ENCODE data around the gene VWA2.
A peak's percentile ranks its signal among the peaks of the same experiment; 100 is the strongest.

Gene VWA2

GRCh38 chr10:114239117-114239993 is at the start of gene VWA2:
Gene VWA2 (plus strand): TSS chr10:114239254. CDS start chr10:114248714, 9,460 bp downstream.
- H3K4me3 ChIP-seq (ENCODE audit: low read depth, low read length), result peak within 1 kb of the TSS; percentile 9
- DNase-seq (ENCODE audit: low read depth), result no peak

GRCh38 chr10:114189700-114190099 is 49.4 kb upstream of the VWA2 start:
- no peak for DNase-seq (ENCODE audit: low read depth)
- H3K4me3 ChIP-seq (ENCODE audit: low read depth, low read length), result no peak overlapping the region

- no peak overlapping the region for H3K4me3 ChIP-seq (ENCODE audit: low read depth, low read length)
- DNase-seq (ENCODE audit: low read depth), result no peak
Observed at GRCh38 chr10:114195079-114195478, 44.0 kb upstream of the VWA2 start.

GRCh38 chr10:114199239-114199638 is 39.8 kb upstream of the VWA2 start:
- DNase-seq (ENCODE audit: low read depth), result no peak
- no peak overlapping the region for H3K4me3 ChIP-seq (ENCODE audit: low read depth, low read length)

- no peak for DNase-seq (ENCODE audit: low read depth)
Observed at GRCh38 chr10:114202812-114203211, 36.2 kb upstream of the VWA2 start.

GRCh38 chr10:114206902-114207301 is 32.2 kb upstream of the VWA2 start:
- DNase-seq (ENCODE audit: low read depth), result no peak
- no peak overlapping the region for H3K4me3 ChIP-seq (ENCODE audit: low read depth, low read length)

More at GRCh38 chr10:114202812-114203211, 36.2 kb upstream of the VWA2 start:
- H3K4me3 ChIP-seq (ENCODE audit: low read depth, low read length), result no peak overlapping the region

- no peak overlapping the region for H3K4me3 ChIP-seq (ENCODE audit: low read depth, low read length)
- no peak for DNase-seq (ENCODE audit: low read depth)
Observed at GRCh38 chr10:114207349-114207748, 31.7 kb upstream of the VWA2 start.

GRCh38 chr10:114208351-114208750 is 30.7 kb upstream of the VWA2 start:
- no peak for DNase-seq (ENCODE audit: low read depth)
- H3K4me3 ChIP-seq (ENCODE audit: low read depth, low read length), result no peak overlapping the region

- no peak overlapping the region for H3K4me3 ChIP-seq (ENCODE audit: low read depth, low read length)
Observed at GRCh38 chr10:114212153-114212552, 26.9 kb upstream of the VWA2 start.

GRCh38 chr10:114215033-114215432 is 24.0 kb upstream of the VWA2 start:
- no peak for DNase-seq (ENCODE audit: low read depth)
- no peak overlapping the region for H3K4me3 ChIP-seq (ENCODE audit: low read depth, low read length)

More at GRCh38 chr10:114212153-114212552, 26.9 kb upstream of the VWA2 start:
- no peak for DNase-seq (ENCODE audit: low read depth)

- no peak overlapping the region for H3K4me3 ChIP-seq (ENCODE audit: low read depth, low read length)
- no peak for DNase-seq (ENCODE audit: low read depth)
Observed at GRCh38 chr10:114220281-114220680, 18.8 kb upstream of the VWA2 start.

GRCh38 chr10:114221235-114221634 is 17.8 kb upstream of the VWA2 start:
- no peak overlapping the region for H3K4me3 ChIP-seq (ENCODE audit: low read depth, low read length)
- no peak for DNase-seq (ENCODE audit: low read depth)

- no peak for DNase-seq (ENCODE audit: low read depth)
- H3K4me3 ChIP-seq (ENCODE audit: low read depth, low read length), result no peak overlapping the region
Observed at GRCh38 chr10:114223066-114223465, 16.0 kb upstream of the VWA2 start.

GRCh38 chr10:114228156-114228555 is 10.9 kb upstream of the VWA2 start:
- no peak overlapping the region for H3K4me3 ChIP-seq (ENCODE audit: low read depth, low read length)
- DNase-seq (ENCODE audit: low read depth), result no peak

GRCh38 chr10:114232561-114233176 is 6.4 kb upstream of the VWA2 start:
- DNase-seq (ENCODE audit: low read depth), result no peak
- H3K4me3 ChIP-seq (ENCODE audit: low read depth, low read length), result no peak overlapping the region

- no peak overlapping the region for H3K4me3 ChIP-seq (ENCODE audit: low read depth, low read length)
- DNase-seq (ENCODE audit: low read depth), result no peak
Observed at GRCh38 chr10:114233482-114233881, 5.6 kb upstream of the VWA2 start.

- no peak for DNase-seq (ENCODE audit: low read depth)
- H3K4me3 ChIP-seq (ENCODE audit: low read depth, low read length), result no peak overlapping the region
Observed at GRCh38 chr10:114234132-114234531, 4.9 kb upstream of the VWA2 start.

- no peak overlapping the region for H3K4me3 ChIP-seq (ENCODE audit: low read depth, low read length)
- DNase-seq (ENCODE audit: low read depth), result no peak
Observed at GRCh38 chr10:114239994-114240345, 916 bp downstream of the VWA2 start.

GRCh38 chr10:114242235-114242634 is 3.2 kb downstream of the VWA2 start:
- no peak for DNase-seq (ENCODE audit: low read depth)
- H3K4me3 ChIP-seq (ENCODE audit: low read depth, low read length), result no peak overlapping the region

- no peak overlapping the region for H3K4me3 ChIP-seq (ENCODE audit: low read depth, low read length)
- no peak for DNase-seq (ENCODE audit: low read depth)
Observed at GRCh38 chr10:114243661-114244060, 4.6 kb downstream of the VWA2 start.

GRCh38 chr10:114244126-114244525 is 5.1 kb downstream of the VWA2 start:
- no peak for DNase-seq (ENCODE audit: low read depth)
- H3K4me3 ChIP-seq (ENCODE audit: low read depth, low read length), result no peak overlapping the region
